ENCODE measurements around the gene PPP2R2B.
A peak's percentile ranks its signal among the peaks of the same experiment; 100 is the strongest.

Gene PPP2R2B

GRCh38 chr5:146533260-146533857 lies 345.2 kb downstream of the PPP2R2B start:
- DNase-seq, result peak; percentile 55
